ENCODE data around the gene DGKH.

DNA sequence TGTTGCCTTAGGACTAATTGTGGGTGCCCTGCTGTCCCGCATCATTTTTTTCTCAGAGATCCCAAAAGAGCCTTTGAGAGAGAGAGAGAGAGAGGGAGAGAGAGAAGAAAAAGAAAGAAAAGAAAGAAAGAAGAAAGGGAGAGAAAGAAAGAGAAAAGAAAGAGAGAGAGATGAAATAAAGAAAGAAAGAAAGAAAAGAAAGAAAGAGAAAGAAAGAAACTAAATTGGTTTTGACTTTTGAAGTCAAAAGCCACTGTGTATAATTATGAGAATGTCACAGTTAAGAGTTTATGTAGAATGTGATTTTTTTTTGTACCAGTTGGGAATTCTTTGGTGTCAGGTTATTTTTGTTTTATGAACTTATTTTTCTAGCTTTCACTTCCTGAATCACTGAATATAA, 180.1 kb downstream of the DGKH start:
- TF ChIP-seq, protein P1, sequence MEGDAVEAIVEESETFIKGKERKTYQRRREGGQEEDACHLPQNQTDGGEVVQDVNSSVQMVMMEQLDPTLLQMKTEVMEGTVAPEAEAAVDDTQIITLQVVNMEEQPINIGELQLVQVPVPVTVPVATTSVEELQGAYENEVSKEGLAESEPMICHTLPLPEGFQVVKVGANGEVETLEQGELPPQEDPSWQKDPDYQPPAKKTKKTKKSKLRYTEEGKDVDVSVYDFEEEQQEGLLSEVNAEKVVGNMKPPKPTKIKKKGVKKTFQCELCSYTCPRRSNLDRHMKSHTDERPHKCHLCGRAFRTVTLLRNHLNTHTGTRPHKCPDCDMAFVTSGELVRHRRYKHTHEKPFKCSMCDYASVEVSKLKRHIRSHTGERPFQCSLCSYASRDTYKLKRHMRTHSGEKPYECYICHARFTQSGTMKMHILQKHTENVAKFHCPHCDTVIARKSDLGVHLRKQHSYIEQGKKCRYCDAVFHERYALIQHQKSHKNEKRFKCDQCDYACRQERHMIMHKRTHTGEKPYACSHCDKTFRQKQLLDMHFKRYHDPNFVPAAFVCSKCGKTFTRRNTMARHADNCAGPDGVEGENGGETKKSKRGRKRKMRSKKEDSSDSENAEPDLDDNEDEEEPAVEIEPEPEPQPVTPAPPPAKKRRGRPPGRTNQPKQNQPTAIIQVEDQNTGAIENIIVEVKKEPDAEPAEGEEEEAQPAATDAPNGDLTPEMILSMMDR (IDR thresholded peaks at IDR 0.05), result no peak
- no peak for TF ChIP-seq ZFX (IDR thresholded peaks at IDR 0.05; ENCODE audit: borderline replicate concordance)
